ENCODE results near the gene NFAT5. TPM values are rescaled to one million over a fixed set of nuclear protein-coding genes. Genes with fewer than 3 reads are reported as not detected.

The NFAT5 gene
- total RNA-seq, 1 donor from 2014 or later: 14.3 TPM

- Histone ChIP-seq H3K4me1 (no peaks in the 10 kb centered on the region), H3K27ac (no peak overlapping the region), H3K9ac (no peak overlapping the region), H3F3A (ENCODE audit: low read depth) (peaks cover 5% of the 10 kb centered on the region), H4K20me1 (ENCODE audit: low read depth) (no peaks in the 10 kb centered on the region), H3K4me2 (no peak overlapping the region), H2AFZ (replicated peaks) (no peak overlapping the region), H3K4me3 (no peak overlapping the region), H3K79me2 (ENCODE audit: low read depth) (no peaks in the 10 kb centered on the region), H3K9me3 (ENCODE audit: low read depth) (no peaks in the 10 kb centered on the region), H3K27me3 (no peaks in the 10 kb centered on the region), H3K36me3 (no peaks in the 10 kb centered on the region)
- no peak overlapping the region for H3K4me3 Mint-ChIP-seq
- peaks cover 6% of the 10 kb centered on the region for H3K36me3 Mint-ChIP-seq
- peaks cover 4% of the 10 kb centered on the region for H3K4me1 Mint-ChIP-seq
- no peak for DNase-seq (ENCODE audit: low spot score)
- H3K9me3 Mint-ChIP-seq: no peaks in the 10 kb centered on the region
- TF ChIP-seq EZH2 (IDR thresholded peaks at IDR 0.05) (no peak), EZH2phosphoT487 (IDR thresholded peaks at IDR 0.05) (no peak)
- H3K27ac Mint-ChIP-seq: no peak overlapping the region
- H3K27me3 Mint-ChIP-seq (ENCODE audit: insufficient read depth, low read depth): peaks cover 4% of the 10 kb centered on the region
These were observed 147.3 kb downstream of the NFAT5 start for GRCh38 chr16:69712914-69713581.

GRCh38 chr16:69717066-69717465, 151.3 kb downstream of the NFAT5 start:
- peaks cover 6% of the 10 kb centered on the region for H3K36me3 Mint-ChIP-seq
- DNase-seq (ENCODE audit: low spot score): no peak
- no peak overlapping the region for H3K9ac ChIP-seq
- H3K9me3 ChIP-seq (ENCODE audit: low read depth): no peaks in the 10 kb centered on the region
- no peak overlapping the region for H3K27ac Mint-ChIP-seq
- peaks cover 4% of the 10 kb centered on the region for H3K27me3 Mint-ChIP-seq (ENCODE audit: insufficient read depth, low read depth)
- H3K36me3 ChIP-seq: no peaks in the 10 kb centered on the region
- no peaks in the 10 kb centered on the region for H4K20me1 ChIP-seq (ENCODE audit: low read depth)
- H3F3A ChIP-seq (ENCODE audit: low read depth): no peaks in the 10 kb centered on the region
- H2AFZ ChIP-seq (replicated peaks): no peak overlapping the region
- no peaks in the 10 kb centered on the region for H3K4me1 ChIP-seq
- no peak overlapping the region for H3K4me2 ChIP-seq
- no peaks in the 10 kb centered on the region for H3K4me1 Mint-ChIP-seq
- H3K79me2 ChIP-seq (ENCODE audit: low read depth): no peaks in the 10 kb centered on the region
- H3K4me3 ChIP-seq: no peak overlapping the region
- TF ChIP-seq EZH2phosphoT487 (IDR thresholded peaks at IDR 0.05): no peak
- TF ChIP-seq EZH2 (IDR thresholded peaks at IDR 0.05): no peak
- no peak for TF ChIP-seq CTCF (IDR thresholded peaks at IDR 0.05)
- no peaks in the 10 kb centered on the region for H3K9me3 Mint-ChIP-seq
- H3K4me3 Mint-ChIP-seq: no peak overlapping the region
- no peak overlapping the region for H3K27ac ChIP-seq
- no peaks in the 10 kb centered on the region for H3K27me3 ChIP-seq

- Mint-ChIP-seq H3K4me1 (no peaks in the 10 kb centered on the region), H3K27ac (peak overlapping the region; percentile 30), H3K4me3 (no peak overlapping the region), H3K27me3 (ENCODE audit: insufficient read depth, low read depth) (peaks cover 4% of the 10 kb centered on the region), H3K36me3 (peaks cover 6% of the 10 kb centered on the region), H3K9me3 (no peaks in the 10 kb centered on the region)
- H3K79me2 ChIP-seq (ENCODE audit: low read depth): no peaks in the 10 kb centered on the region
- H3K9ac ChIP-seq: no peak overlapping the region
- H2AFZ ChIP-seq (replicated peaks): no peak overlapping the region
- no peak overlapping the region for H3K4me3 ChIP-seq
- DNase-seq (ENCODE audit: low spot score): no peak
- H3K36me3 ChIP-seq: no peaks in the 10 kb centered on the region
- no peaks in the 10 kb centered on the region for H3K27me3 ChIP-seq
- no peaks in the 10 kb centered on the region for H3F3A ChIP-seq (ENCODE audit: low read depth)
- no peak overlapping the region for H3K27ac ChIP-seq
- H4K20me1 ChIP-seq (ENCODE audit: low read depth): no peaks in the 10 kb centered on the region
- no peak for TF ChIP-seq EZH2 (IDR thresholded peaks at IDR 0.05)
- no peak overlapping the region for H3K4me2 ChIP-seq
- H3K9me3 ChIP-seq (ENCODE audit: low read depth): no peaks in the 10 kb centered on the region
- H3K4me1 ChIP-seq: no peaks in the 10 kb centered on the region
These were observed 152.5 kb downstream of the NFAT5 start for GRCh38 chr16:69718111-69718764.

GRCh38 chr16:69720822-69721430, 155.2 kb downstream of the NFAT5 start:
- H3K4me3 Mint-ChIP-seq: no peak overlapping the region
- Histone ChIP-seq H3K36me3 (no peaks in the 10 kb centered on the region), H3K4me1 (peaks cover 2% of the 10 kb centered on the region), H3K4me3 (no peak overlapping the region), H3K27ac (no peak overlapping the region), H3K27me3 (no peaks in the 10 kb centered on the region), H3K79me2 (ENCODE audit: low read depth) (no peaks in the 10 kb centered on the region), H4K20me1 (ENCODE audit: low read depth) (no peaks in the 10 kb centered on the region), H3K9ac (no peak overlapping the region), H3K9me3 (ENCODE audit: low read depth) (no peaks in the 10 kb centered on the region), H3K4me2 (no peak overlapping the region), H2AFZ (replicated peaks) (no peak overlapping the region), H3F3A (ENCODE audit: low read depth) (peaks cover 14% of the 10 kb centered on the region)
- no peak for DNase-seq (ENCODE audit: low spot score)
- no peaks in the 10 kb centered on the region for H3K9me3 Mint-ChIP-seq
- no peaks in the 10 kb centered on the region for H3K36me3 Mint-ChIP-seq
- no peaks in the 10 kb centered on the region for H3K27me3 Mint-ChIP-seq (ENCODE audit: insufficient read depth, low read depth)
- no peak for TF ChIP-seq EZH2 (IDR thresholded peaks at IDR 0.05)
- no peak for TF ChIP-seq CTCF (IDR thresholded peaks at IDR 0.05)
- no peak for TF ChIP-seq EZH2phosphoT487 (IDR thresholded peaks at IDR 0.05)
- peaks cover 15% of the 10 kb centered on the region for H3K4me1 Mint-ChIP-seq
- no peak overlapping the region for H3K27ac Mint-ChIP-seq

All from neural progenitor cell (in vitro differentiated cells).